GM10248 (cell line): ENCODE results near the gene SPIRE1.
"Not testable (repeated sequence)": the region's sequence is repeated elsewhere in the genome, so short reads cannot be mapped to it uniquely, and the experiment has no call there.

Experiments used
- CTCF ChIA-PET: fragments of 300-600 bp; sonication (Branson Sonifier 250); formaldehyde crosslinking; extraction: SDS; loops from one replicate; lab custom pipeline; 2021; ENCODE audit warnings: antibody characterized with exemption; lab: Yijun Ruan, JAX
- POLR2A ChIA-PET: fragments of 350-650 bp; sonication (Branson Sonifier 250); formaldehyde crosslinking; extraction: SDS; loops from one replicate; lab custom pipeline; 2020; ENCODE audit warnings: antibody characterized with exemption; lab: Yijun Ruan, JAX
- DNase-seq: peaks from one replicate; pipeline ENCODE4 v3.0.0; 2012; ENCODE audit errors: extremely low spot score
- CTCF ChIP-seq: IDR thresholded peaks from 2 replicates; pipeline ENCODE4 v1.5.1; 2012; ENCODE audit warnings: mild to moderate bottlenecking, low read depth; ENCODE audit errors: extremely low read depth, missing control alignments, control extremely low read depth

Gene SPIRE1

GRCh38 chr18:12651651-12652050, 6.3 kb downstream of the SPIRE1 start:
- ChIA-PET CTCF (no interaction called here), POLR2A (no interaction called here)
- no peak for TF ChIP-seq CTCF

DNA sequence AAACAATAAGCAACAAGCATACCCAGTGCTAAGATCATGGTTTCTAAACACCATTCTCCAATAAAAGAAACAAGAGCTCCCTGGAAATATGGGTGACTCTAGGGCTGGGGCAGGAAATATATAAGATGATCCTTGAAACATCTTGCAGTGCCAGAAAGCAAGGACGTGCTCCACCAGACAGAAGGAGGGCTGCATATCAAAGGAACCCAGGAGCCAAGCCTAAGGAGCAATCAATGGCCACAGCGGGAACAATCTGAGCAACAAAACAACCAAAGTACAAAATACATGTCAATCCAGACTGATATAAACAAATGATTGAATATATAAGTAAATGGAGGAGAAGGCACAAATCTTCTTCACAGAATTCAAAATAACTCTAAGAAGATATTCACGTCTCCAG, 10.1 kb downstream of the SPIRE1 start:
- no peak for TF ChIP-seq CTCF
- CTCF ChIA-PET = no interaction called here
- POLR2A ChIA-PET = no interaction called here
- DNase-seq = no peak

More at GRCh38 chr18:12651651-12652050, 6.3 kb downstream of the SPIRE1 start:
- DNase-seq = no peak

DNA sequence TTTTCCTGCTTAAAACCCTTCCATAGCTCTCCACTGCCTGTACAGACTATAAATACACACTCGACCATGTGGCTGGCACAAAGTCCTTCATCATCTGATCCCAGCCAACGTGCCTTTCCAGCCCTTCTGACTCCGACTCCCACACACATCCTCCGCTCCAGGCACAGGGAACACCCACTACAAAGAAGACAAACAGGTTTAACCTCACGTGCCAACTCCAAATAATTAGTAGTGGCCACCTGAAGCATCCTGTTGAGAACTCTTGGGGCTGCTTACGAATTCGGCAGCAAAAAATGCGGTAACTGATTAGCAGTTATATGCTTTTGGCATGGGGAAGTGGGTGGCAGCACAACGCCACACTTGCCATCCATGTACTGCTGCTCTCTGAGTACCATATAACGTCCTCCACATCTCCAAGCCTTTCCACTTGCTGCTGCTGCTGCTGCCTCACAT, 12.1 kb downstream of the SPIRE1 start:
- CTCF ChIA-PET = interaction anchor here (1.0 kb wide), 1 partner anchor 168 kb away, joined by 3 read pairs; no protein-coding TSS in a partner anchor
- no peak for TF ChIP-seq CTCF
- POLR2A ChIA-PET = no interaction called here
- DNase-seq = no peak

DNA sequence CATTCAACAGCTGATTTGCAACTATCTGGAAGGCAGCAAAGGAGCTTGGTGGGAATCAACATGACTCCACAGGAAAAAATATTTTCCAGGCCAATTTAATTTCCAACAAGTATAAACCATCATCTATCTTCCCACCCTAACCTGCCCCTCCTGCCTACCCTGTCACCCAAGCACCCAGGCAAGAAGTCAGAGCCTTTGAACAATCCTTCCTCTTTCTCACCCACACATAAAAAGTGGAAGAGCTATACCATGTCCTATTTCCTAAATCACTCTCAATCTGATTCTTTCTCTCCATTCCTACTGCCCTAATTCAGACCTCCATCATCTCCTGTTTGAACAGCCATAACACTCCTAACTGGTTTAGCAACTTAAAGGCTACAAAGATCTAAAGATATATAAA, 12.7 kb downstream of the SPIRE1 start:
- ChIA-PET POLR2A (interaction anchor here (0.6 kb wide), 1 partner anchor 22 kb away, joined by 4 read pairs; no protein-coding TSS in a partner anchor), CTCF (interaction anchor here (0.8 to 1.0 kb wide), 2 partner anchors 10 to 168 kb away, joined by 3 read pairs; no protein-coding TSS in a partner anchor)
- DNase-seq = no peak
- TF ChIP-seq CTCF = no peak

DNA sequence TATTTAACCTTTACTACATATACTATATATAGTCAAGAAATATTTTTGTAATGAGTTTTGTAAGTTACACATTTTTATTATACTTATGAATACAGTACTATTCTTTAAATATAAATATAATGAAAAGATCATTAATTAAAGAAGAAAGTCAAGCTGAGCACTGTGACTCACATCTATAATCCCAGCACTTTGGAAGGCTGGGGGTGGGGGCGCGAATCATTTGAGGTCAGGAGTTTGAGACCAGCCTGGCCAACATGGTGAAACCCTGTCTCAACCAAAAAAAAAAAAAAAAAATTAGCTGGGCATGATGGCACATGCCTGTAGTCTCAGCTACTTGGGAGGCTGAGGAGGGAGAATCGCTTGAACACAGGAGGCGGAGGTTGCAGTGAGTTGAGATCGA, 14.2 kb downstream of the SPIRE1 start:
- CTCF ChIA-PET = interaction anchor here (1.4 to 2.5 kb wide), 2 partner anchors 15 to 315 kb away, joined by 3 to 8 read pairs; partner anchors contain the start of gene SPIRE1
- DNase-seq, POLR2A ChIA-PET: not testable (repeated sequence)

GRCh38 chr18:12640881-12641200, 17.1 kb downstream of the SPIRE1 start:
- no peak for TF ChIP-seq CTCF
- DNase-seq = no peak
- POLR2A ChIA-PET = no interaction called here
- CTCF ChIA-PET = no interaction called here

GRCh38 chr18:12639990-12640880, 17.7 kb downstream of the SPIRE1 start:
- no peak for TF ChIP-seq CTCF
- no peak for DNase-seq
- CTCF ChIA-PET = no interaction called here
- POLR2A ChIA-PET = interaction anchor here (0.5 kb wide), 1 partner anchor 14 kb away, joined by 3 read pairs; no protein-coding TSS in a partner anchor
